ENCODE measurements around the gene FBXW11.

The FBXW11 gene

DNA sequence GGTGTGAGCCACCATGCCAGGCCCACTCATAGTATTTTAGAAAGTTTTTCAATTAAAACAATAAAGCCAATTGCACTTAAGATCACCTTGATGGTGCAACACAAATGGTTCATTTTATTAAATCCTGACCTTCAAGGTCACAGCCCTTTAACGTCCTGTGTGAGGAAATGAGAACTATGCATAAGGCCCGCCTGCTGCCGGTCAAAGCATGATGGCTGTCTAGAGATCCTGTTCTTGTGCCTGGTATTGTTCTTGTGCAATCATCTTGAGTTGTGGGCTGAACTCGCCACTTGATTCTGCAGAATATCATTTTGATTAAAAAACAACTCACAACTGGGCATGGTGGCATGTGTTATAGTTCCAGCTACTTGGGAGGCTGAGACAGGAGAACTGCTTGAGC lies 43.6 kb upstream of the FBXW11 start:
- TF ChIP-seq, protein P1, sequence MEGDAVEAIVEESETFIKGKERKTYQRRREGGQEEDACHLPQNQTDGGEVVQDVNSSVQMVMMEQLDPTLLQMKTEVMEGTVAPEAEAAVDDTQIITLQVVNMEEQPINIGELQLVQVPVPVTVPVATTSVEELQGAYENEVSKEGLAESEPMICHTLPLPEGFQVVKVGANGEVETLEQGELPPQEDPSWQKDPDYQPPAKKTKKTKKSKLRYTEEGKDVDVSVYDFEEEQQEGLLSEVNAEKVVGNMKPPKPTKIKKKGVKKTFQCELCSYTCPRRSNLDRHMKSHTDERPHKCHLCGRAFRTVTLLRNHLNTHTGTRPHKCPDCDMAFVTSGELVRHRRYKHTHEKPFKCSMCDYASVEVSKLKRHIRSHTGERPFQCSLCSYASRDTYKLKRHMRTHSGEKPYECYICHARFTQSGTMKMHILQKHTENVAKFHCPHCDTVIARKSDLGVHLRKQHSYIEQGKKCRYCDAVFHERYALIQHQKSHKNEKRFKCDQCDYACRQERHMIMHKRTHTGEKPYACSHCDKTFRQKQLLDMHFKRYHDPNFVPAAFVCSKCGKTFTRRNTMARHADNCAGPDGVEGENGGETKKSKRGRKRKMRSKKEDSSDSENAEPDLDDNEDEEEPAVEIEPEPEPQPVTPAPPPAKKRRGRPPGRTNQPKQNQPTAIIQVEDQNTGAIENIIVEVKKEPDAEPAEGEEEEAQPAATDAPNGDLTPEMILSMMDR (IDR thresholded peaks at IDR 0.05; ENCODE audit: low read depth, low read length): no peak
- no peak for DNase-seq (ENCODE audit: extremely low read depth, low read depth)

DNA sequence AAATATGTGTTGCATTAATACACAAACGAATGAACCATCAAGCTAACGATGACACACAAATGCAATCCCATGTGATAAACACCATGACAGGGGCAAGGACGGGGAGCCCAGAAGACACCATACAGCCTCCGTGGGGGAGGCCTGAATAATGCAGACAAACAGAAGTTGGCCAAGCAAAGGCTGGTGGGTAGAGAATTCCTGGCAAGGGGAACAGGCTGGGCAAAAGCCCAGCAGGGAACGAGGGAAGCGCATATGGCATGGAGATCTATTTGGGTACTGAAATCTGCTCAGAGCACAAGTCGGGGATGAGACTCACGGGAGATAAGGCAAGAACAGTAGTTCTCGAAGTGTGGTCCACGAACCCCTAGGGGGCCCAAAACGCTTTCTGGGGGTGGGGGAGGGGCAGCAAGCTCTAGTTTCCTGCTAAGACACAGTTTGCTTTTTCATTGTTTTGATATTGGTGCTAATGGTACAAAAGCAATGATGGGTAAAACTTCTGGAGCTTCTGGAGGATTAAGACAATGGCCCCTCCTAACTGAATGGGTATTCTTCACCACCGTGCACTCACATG lies 42.9 kb upstream of the FBXW11 start:
- TF ChIP-seq, protein P1 (IDR thresholded peaks at IDR 0.05; ENCODE audit: low read depth, low read length): no peak
- no peak for DNase-seq (ENCODE audit: extremely low read depth, low read depth)

DNA sequence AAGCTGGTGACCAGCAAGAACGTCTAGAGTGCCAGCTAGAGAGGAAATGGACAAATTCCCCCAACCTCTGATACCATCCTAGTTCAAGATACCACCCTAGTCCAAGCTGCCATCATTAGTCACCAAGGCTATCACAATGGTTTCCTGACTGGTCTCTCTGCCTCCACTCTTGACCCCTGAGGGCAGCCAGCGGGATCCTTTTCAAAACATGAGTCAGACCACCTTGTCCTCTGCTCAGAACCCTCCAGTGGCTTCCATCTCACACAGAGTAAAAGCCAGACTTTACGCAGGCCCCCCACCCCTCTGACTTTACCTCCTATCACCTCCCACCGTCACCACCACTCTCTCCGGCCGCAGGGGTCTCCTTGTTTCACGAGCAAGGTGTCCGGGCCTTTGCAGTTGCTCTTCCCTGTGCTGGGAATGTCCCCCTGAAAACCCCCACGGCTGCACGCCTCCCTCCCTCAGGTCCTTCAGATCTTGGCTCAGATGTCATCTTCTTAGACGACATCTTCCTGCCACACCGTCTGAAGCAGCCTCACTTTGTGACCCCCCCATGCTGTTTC lies 42.2 kb upstream of the FBXW11 start:
- DNase-seq (ENCODE audit: extremely low read depth, low read depth): no peak
- TF ChIP-seq, protein P1 (IDR thresholded peaks at IDR 0.05; ENCODE audit: low read depth, low read length): no peak

DNA sequence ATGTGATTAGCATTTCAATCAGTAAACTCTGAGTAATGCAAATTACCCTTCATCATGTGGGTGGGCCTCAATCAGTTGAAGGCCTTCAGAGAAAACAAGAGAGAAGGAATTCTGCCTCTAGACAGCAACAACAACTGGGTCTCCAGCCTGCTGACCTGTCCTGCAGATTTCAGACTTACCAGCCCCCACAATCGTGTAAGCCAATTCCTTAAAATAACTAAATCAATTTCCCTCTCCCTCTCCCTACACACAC lies 41.7 kb upstream of the FBXW11 start:
- DNase-seq (ENCODE audit: extremely low read depth, low read depth): no peak
- TF ChIP-seq, protein P1 (IDR thresholded peaks at IDR 0.05; ENCODE audit: low read depth, low read length): no peak

DNA sequence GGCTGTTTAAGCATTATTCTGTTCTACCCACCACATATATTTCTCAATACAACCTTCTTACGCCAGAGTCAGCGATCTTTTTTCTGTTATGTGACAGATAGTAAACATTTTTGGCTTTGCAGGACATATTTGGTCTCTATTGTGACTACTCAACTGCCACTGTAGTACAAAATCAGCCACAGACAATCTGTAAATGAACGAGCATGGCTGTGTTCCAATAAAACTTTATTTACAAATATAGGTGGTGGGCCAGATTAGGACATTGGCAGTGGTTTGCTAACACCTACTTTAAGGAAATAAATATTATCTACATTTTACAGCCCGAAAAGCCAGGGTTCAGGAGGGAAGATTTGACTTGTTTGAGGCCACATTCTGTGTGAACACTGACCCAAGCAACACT lies 40.2 kb upstream of the FBXW11 start:
- no peak for DNase-seq (ENCODE audit: extremely low read depth, low read depth)
- TF ChIP-seq, protein P1 (IDR thresholded peaks at IDR 0.05; ENCODE audit: low read depth, low read length): no peak

DNA sequence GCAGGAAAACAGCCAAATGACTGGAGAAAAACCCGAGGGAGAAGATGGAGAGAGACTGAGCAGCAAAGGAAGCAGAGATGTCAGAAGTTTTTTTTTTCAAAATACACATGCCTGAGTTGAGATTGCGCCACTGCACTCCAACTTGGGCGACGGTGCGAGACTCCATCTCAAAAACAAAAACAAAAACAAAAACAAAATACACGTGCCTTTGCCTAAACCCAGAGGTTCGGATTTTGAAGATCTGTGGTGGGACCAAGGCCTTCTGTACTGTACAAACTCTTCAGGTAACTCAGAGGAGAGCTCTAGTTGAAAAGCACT lies 38.8 kb upstream of the FBXW11 start:
- no peak for DNase-seq (ENCODE audit: extremely low read depth, low read depth)
- TF ChIP-seq, protein P1 (IDR thresholded peaks at IDR 0.05; ENCODE audit: low read depth, low read length): no peak

DNA sequence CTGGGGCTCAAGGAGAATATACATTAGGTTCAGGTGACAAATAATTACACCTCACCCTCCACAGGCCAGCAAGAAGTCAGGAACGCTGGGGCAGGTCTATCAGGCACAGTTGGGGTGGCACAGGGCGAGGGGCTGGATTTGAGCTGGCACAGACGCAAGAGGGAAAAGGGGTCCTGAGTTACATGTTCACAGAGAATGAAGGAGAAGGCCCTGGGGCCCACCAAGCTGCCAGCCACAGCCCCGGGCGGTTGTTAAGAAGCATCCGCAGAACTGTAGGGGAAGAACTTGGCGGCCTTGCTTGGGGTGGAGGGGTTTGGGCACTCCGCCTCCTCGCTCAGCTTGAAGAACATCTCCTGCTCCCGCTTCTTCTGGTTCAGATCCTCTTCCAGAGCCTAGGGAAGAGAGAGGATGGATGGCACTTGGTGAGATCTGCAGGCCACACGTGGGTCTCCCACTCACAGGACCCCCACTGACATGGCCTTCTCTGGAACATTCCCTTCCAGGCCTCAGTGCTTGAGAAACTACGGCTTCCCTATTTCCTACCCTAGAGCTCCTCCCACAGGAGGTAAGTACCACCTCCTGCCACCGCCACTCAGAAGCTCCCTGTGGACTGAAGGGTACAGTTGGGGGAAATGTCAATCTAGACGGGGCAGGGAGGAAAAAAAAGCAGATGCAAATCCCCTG lies 38.3 kb upstream of the FBXW11 start:
- TF ChIP-seq, protein P1 (IDR thresholded peaks at IDR 0.05; ENCODE audit: low read depth, low read length): no peak
- no peak for DNase-seq (ENCODE audit: extremely low read depth, low read depth)
